ENCODE measurements around the gene KIF15. TPM values are rescaled to one million over a fixed set of nuclear protein-coding genes. Genes with fewer than 3 reads are reported as not detected.

The KIF15 gene, protein sequence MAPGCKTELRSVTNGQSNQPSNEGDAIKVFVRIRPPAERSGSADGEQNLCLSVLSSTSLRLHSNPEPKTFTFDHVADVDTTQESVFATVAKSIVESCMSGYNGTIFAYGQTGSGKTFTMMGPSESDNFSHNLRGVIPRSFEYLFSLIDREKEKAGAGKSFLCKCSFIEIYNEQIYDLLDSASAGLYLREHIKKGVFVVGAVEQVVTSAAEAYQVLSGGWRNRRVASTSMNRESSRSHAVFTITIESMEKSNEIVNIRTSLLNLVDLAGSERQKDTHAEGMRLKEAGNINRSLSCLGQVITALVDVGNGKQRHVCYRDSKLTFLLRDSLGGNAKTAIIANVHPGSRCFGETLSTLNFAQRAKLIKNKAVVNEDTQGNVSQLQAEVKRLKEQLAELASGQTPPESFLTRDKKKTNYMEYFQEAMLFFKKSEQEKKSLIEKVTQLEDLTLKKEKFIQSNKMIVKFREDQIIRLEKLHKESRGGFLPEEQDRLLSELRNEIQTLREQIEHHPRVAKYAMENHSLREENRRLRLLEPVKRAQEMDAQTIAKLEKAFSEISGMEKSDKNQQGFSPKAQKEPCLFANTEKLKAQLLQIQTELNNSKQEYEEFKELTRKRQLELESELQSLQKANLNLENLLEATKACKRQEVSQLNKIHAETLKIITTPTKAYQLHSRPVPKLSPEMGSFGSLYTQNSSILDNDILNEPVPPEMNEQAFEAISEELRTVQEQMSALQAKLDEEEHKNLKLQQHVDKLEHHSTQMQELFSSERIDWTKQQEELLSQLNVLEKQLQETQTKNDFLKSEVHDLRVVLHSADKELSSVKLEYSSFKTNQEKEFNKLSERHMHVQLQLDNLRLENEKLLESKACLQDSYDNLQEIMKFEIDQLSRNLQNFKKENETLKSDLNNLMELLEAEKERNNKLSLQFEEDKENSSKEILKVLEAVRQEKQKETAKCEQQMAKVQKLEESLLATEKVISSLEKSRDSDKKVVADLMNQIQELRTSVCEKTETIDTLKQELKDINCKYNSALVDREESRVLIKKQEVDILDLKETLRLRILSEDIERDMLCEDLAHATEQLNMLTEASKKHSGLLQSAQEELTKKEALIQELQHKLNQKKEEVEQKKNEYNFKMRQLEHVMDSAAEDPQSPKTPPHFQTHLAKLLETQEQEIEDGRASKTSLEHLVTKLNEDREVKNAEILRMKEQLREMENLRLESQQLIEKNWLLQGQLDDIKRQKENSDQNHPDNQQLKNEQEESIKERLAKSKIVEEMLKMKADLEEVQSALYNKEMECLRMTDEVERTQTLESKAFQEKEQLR (N-terminal part only)
- 1 to 10 TPM; 4.2 to 4.3 TPM for polyA plus RNA-seq

DNA sequence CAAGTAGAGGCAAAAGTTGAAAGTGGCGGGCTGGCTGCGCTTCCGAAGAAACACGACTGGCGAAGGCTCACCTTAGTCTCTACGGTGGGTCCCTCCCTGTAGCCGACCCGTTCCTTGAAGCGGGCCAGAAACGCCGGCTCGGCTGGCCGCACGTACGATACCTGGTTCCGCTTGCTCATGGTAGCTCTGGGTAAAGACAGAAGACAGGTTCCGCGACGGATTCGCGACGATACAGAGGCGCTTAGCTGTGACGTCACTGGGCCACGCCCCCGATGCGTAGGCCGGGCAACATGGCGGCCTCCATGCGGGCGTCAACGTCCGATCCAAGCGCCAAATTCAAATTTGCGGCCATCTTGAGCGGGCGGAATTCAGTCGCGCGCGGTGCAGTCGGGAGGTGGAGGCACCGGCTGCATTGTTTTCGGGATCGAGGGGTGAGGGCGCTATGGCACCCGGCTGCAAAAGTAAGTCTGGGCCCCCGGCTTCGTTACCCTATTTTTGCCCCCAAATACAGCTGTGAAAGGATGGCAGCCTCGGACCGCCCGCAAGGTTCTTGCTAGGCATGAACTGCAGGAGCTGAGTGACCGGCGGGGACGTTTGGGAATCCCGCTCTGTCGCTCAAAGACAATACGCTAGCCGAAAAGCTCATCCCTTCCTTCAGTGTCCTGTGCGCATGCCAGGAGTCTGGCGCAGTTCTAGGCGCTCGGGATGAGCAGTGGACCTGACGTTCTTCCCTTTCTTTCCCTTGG lies at the start of gene KIF15, which contains the start of gene KIAA1143:
Gene KIF15 (plus strand): TSS at position 371 of the 746 bp plus-strand sequence. CDS start 72 bp downstream, at position 443.
Gene KIAA1143 (minus strand): TSS at position 196 of the 746 bp plus-strand sequence. CDS start 17 bp downstream, at position 179.
- H3K27me3 ChIP-seq (ENCODE audit: control insufficient read depth in 1 of 2, insufficient read depth in 2 of 2, low read length in 2 of 2): no peaks in the 10 kb centered on the region
- WGBS, 2 donors: 0 to 1% methylated on average over 64 of the region's 64 CpGs
- H3K36me3 ChIP-seq (ENCODE audit: control insufficient read depth in 2 of 2, insufficient read depth in 2 of 2, low read length in 1 of 2): no peaks in the 10 kb centered on the region
- H3K9me3 ChIP-seq (ENCODE audit: control insufficient read depth in 2 of 2, insufficient read depth in 1 of 2, low read depth in 1 of 2, low read length in 1 of 2): peaks cover 0 to 2% of the 10 kb centered on the region in 2 donors
- peak within 1 kb of the TSS; percentile 60 to 92 for H3K4me3 ChIP-seq (ENCODE audit: low read depth in 1 of 2, low read length in 2 of 2)
- no peaks in the 10 kb centered on the region for H3K4me1 ChIP-seq (ENCODE audit: control insufficient read depth in 2 of 2, insufficient read depth in 2 of 2, low read length in 1 of 2)
- peak within 1 kb of the TSS; percentile 18 to 77 for H3K27ac ChIP-seq (ENCODE audit: low read depth in 2 of 2, low read length in 1 of 2)

DNA sequence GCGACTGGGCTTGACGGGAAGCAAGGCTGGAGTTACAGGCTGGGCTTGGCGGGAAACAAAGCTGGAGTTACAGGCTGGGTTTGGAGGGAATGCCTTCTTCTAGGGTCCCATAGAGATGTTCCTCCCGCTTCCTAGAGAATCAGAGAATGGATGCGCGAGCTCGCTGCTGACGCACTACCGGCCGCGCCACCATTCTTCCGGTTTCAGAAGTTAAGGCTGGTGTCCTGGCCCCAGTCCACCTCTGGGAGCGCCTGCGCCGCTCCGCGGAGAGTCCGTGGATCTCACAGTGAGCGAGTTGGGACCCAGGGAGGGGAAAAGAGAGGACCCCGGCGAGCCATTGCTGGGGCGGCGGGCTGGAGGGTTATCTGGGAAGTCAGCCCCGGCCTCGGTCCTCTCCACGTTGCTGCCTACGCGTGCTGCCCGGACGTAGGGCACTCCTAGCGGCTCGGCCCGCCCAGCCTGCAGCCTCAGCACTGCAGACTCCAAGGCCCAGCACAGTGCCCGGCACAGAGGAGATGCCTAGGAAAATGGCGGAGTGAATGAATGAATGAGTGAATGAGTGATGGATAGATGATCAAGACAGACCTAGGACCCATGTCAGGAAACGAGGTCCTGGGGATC lies 49.0 kb upstream of the KIF15 start, which contains the start of gene ZNF502:
Gene ZNF502 (plus strand): TSS at position 206 of the 621 bp plus-strand sequence. CDS start 7,602 bp downstream, outside the sequence.
- Histone ChIP-seq H3K27me3 (ENCODE audit: control insufficient read depth in 1 of 2, insufficient read depth in 2 of 2, low read length in 2 of 2) (no peaks in the 10 kb centered on the region), H3K4me3 (ENCODE audit: low read depth in 1 of 2, low read length in 2 of 2) (peak within 1 kb of the TSS; percentile 79 to 81), H3K4me1 (ENCODE audit: control insufficient read depth in 2 of 2, insufficient read depth in 2 of 2, low read length in 1 of 2) (no peaks in the 10 kb centered on the region), H3K36me3 (ENCODE audit: control insufficient read depth in 2 of 2, insufficient read depth in 2 of 2, low read length in 1 of 2) (no peaks in the 10 kb centered on the region), H3K27ac (ENCODE audit: low read depth in 2 of 2, low read length in 1 of 2) (peak within 1 kb of the TSS; percentile 65 to 83), H3K9me3 (ENCODE audit: control insufficient read depth in 2 of 2, insufficient read depth in 1 of 2, low read depth in 1 of 2, low read length in 1 of 2) (peaks cover 0 to 7% of the 10 kb centered on the region in 2 donors)
- 2% methylated on average over 35 to 36 of the region's 36 CpGs for WGBS, 2 donors

DNA sequence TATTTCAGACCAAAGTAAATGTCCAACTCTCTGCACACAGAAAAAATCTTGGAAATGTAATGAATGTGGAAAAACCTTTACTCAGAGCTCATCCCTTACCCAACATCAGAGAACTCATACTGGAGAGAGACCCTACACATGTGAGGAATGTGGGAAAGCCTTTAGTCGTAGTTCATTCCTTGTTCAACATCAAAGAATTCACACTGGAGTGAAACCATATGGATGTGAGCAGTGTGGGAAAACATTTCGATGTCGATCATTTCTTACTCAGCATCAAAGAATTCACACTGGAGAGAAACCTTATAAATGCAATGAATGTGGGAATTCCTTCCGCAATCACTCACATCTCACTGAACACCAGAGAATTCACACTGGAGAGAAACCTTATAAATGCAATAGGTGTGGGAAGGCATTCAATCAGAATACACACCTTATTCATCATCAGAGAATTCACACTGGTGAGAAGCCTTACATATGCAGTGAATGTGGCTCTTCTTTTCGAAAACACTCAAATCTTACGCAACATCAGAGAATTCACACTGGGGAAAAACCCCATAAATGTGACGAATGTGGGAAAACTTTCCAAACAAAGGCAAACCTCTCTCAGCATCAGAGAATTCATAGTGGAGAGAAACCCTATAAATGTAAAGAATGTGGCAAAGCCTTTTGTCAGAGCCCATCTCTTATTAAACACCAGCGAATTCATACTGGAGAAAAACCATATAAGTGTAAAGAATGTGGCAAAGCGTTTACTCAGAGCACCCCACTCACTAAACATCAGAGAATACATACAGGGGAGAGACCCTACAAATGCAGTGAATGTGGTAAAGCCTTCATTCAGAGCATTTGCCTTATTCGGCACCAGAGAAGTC lies 40.1 kb upstream of the KIF15 start:
- Histone ChIP-seq H3K4me3 (ENCODE audit: low read depth in 1 of 2, low read length in 2 of 2) (no peak overlapping the region), H3K9me3 (ENCODE audit: control insufficient read depth in 2 of 2, insufficient read depth in 1 of 2, low read depth in 1 of 2, low read length in 1 of 2) (peaks cover 9 to 20% of the 10 kb centered on the region in 2 donors), H3K4me1 (ENCODE audit: control insufficient read depth in 2 of 2, insufficient read depth in 2 of 2, low read length in 1 of 2) (no peaks in the 10 kb centered on the region), H3K27ac (ENCODE audit: low read depth in 2 of 2, low read length in 1 of 2) (no peak overlapping the region), H3K27me3 (ENCODE audit: control insufficient read depth in 1 of 2, insufficient read depth in 2 of 2, low read length in 2 of 2) (no peaks in the 10 kb centered on the region), H3K36me3 (ENCODE audit: control insufficient read depth in 2 of 2, insufficient read depth in 2 of 2, low read length in 1 of 2) (peaks cover 5 to 10% of the 10 kb centered on the region in 2 donors)
- 97 to 98% methylated on average over 10 of the region's 10 CpGs for WGBS, 2 donors

DNA sequence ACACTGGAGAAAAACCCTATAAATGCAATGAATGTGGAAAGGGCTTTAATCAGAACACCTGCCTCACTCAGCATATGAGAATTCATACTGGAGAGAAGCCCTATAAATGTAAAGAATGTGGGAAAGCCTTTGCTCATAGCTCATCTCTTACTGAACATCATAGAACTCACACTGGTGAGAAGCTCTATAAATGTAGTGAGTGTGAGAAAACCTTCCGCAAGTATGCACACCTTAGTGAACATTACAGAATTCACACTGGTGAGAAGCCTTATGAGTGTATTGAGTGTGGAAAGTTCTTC lies 39.5 kb upstream of the KIF15 start:
- 100% methylated on average over 1 of the region's 1 CpG for WGBS, 2 donors

DNA sequence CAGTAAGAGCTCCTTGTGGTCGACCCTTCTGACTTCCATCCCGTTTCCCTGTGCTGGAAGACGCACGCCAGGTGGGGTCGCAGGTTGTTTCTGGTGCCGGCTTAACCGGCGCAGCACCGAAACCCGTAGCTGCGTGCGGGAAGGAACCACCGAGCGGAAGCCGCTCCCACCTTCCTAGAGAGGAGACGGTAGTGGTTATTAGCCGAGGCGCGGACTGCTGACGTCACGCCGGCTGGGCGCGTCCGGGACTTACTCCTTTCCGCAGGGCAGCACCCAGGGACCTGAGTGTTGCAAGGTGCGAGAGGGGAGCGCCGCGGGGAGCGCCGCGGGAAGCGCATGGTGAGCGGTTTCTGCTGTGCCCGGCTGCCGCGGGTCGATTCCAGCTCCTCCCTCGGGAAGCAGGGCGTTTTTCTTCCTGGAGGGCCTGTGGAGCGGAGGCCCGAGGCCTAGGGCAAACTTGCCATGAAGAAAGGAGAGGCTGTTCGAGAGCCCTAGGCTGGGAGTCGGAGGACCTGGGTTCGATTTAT lies 32.1 kb upstream of the KIF15 start, which contains the start of gene ZNF501:
Gene ZNF501 (plus strand): TSS at position 252 of the 527 bp plus-strand sequence. CDS start 4,787 bp downstream, outside the sequence.
- H3K27me3 ChIP-seq (ENCODE audit: control insufficient read depth in 1 of 2, insufficient read depth in 2 of 2, low read length in 2 of 2): no peaks in the 10 kb centered on the region
- no peaks in the 10 kb centered on the region for H3K4me1 ChIP-seq (ENCODE audit: control insufficient read depth in 2 of 2, insufficient read depth in 2 of 2, low read length in 1 of 2)
- WGBS, 2 donors: 2 to 3% methylated on average over 46 of the region's 46 CpGs
- peaks cover 0 to 6% of the 10 kb centered on the region in 2 donors for H3K36me3 ChIP-seq (ENCODE audit: control insufficient read depth in 2 of 2, insufficient read depth in 2 of 2, low read length in 1 of 2)
- H3K9me3 ChIP-seq (ENCODE audit: control insufficient read depth in 2 of 2, insufficient read depth in 1 of 2, low read depth in 1 of 2, low read length in 1 of 2): peaks cover 3 to 6% of the 10 kb centered on the region in 2 donors
- H3K4me3 ChIP-seq (ENCODE audit: low read depth in 1 of 2, low read length in 2 of 2): peak within 1 kb of the TSS; percentile 62 to 88
- peak within 1 kb of the TSS; percentile 55 to 79 for H3K27ac ChIP-seq (ENCODE audit: low read depth in 2 of 2, low read length in 1 of 2)

More for the DNA sequence above, 39.5 kb upstream of the KIF15 start:
- no peak overlapping the region for H3K27ac ChIP-seq (ENCODE audit: low read depth in 2 of 2, low read length in 1 of 2)
- peaks cover 9 to 20% of the 10 kb centered on the region in 2 donors for H3K9me3 ChIP-seq (ENCODE audit: control insufficient read depth in 2 of 2, insufficient read depth in 1 of 2, low read depth in 1 of 2, low read length in 1 of 2)
- H3K4me1 ChIP-seq (ENCODE audit: control insufficient read depth in 2 of 2, insufficient read depth in 2 of 2, low read length in 1 of 2): no peaks in the 10 kb centered on the region
- H3K4me3 ChIP-seq (ENCODE audit: low read depth in 1 of 2, low read length in 2 of 2): no peak overlapping the region
- peaks cover 5 to 10% of the 10 kb centered on the region in 2 donors for H3K36me3 ChIP-seq (ENCODE audit: control insufficient read depth in 2 of 2, insufficient read depth in 2 of 2, low read length in 1 of 2)
- H3K27me3 ChIP-seq (ENCODE audit: control insufficient read depth in 1 of 2, insufficient read depth in 2 of 2, low read length in 2 of 2): no peaks in the 10 kb centered on the region

DNA sequence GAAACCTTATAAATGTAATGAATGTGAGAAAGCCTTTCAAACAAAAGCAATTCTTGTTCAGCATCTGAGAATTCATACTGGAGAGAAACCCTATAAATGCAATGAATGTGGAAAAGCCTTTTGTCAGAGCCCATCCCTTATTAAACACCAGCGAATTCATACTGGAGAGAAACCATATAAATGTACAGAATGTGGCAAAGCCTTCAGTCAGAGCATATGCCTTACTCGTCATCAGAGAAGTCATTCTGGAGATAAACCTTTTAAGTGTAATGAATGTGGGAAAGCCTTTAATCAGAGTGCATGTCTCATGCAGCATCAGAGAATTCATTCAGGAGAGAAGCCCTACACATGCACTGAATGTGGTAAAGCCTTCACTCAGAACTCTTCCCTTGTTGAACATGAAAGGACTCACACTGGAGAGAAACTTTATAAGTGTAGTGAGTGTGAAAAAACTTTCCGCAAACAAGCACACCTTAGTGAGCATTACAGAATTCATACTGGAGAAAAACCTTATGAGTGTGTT lies 26.9 kb upstream of the KIF15 start:
- peaks cover 4 to 17% of the 10 kb centered on the region in 2 donors for H3K9me3 ChIP-seq (ENCODE audit: control insufficient read depth in 2 of 2, insufficient read depth in 1 of 2, low read depth in 1 of 2, low read length in 1 of 2)
- H3K27ac ChIP-seq (ENCODE audit: low read depth in 2 of 2, low read length in 1 of 2): no peak overlapping the region
- H3K4me3 ChIP-seq (ENCODE audit: low read depth in 1 of 2, low read length in 2 of 2): no peak overlapping the region
- 92 to 94% methylated on average over 3 of the region's 3 CpGs for WGBS, 2 donors
- H3K27me3 ChIP-seq (ENCODE audit: control insufficient read depth in 1 of 2, insufficient read depth in 2 of 2, low read length in 2 of 2): peaks cover 0 to 2% of the 10 kb centered on the region in 2 donors
- no peaks in the 10 kb centered on the region for H3K4me1 ChIP-seq (ENCODE audit: control insufficient read depth in 2 of 2, insufficient read depth in 2 of 2, low read length in 1 of 2)
- peaks cover 0 to 6% of the 10 kb centered on the region in 2 donors for H3K36me3 ChIP-seq (ENCODE audit: control insufficient read depth in 2 of 2, insufficient read depth in 2 of 2, low read length in 1 of 2)

DNA sequence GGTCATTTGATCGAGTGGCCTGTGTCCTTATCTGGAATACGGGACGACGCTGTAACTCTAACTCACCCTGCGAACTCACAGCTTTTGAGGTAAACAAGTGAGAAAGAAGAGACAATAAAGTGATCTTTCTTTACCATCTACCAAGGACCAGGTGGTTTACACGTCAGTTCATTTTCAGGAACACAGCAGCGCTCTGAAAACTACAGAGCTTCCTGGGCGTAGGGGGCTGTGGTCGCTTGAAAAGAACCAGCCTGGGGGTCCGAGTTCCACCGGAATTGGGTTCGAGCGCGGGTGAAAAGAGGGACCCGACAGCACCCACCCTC lies 532 bp upstream of the KIF15 start:
- 2% methylated on average over 15 of the region's 15 CpGs for WGBS, 2 donors
- Histone ChIP-seq H3K36me3 (ENCODE audit: control insufficient read depth in 2 of 2, insufficient read depth in 2 of 2, low read length in 1 of 2) (no peaks in the 10 kb centered on the region), H3K27ac (ENCODE audit: low read depth in 2 of 2, low read length in 1 of 2) (peak overlapping the region; percentile 18 to 77), H3K9me3 (ENCODE audit: control insufficient read depth in 2 of 2, insufficient read depth in 1 of 2, low read depth in 1 of 2, low read length in 1 of 2) (peaks cover 0 to 2% of the 10 kb centered on the region in 2 donors), H3K27me3 (ENCODE audit: control insufficient read depth in 1 of 2, insufficient read depth in 2 of 2, low read length in 2 of 2) (no peaks in the 10 kb centered on the region), H3K4me3 (ENCODE audit: low read depth in 1 of 2, low read length in 2 of 2) (peak overlapping the region; percentile 60 to 92), H3K4me1 (ENCODE audit: control insufficient read depth in 2 of 2, insufficient read depth in 2 of 2, low read length in 1 of 2) (no peaks in the 10 kb centered on the region)
